ENCODE measurements around the gene CLCA4.

DNA sequence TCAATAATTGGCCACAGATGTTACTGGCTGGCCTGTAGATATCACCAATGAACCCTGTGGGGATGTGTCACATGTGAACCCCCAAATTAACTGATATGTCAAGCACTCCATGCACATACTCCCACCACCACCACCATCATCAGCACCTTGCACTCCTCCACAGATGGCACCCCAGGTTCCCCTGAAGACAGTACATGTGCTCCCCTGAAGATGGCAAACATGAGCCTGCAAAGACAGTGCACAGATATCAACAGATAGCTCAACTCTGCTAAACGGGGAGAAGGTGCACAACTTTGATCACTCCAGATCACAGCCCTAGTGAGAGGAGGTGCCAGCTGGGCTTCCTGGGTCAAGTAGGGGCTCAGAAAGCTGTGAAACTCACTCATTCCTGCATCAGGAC lies 74.4 kb downstream of the CLCA4 start:
- TF ChIP-seq POLR2AphosphoS5 (IDR thresholded peaks at IDR 0.05), result no peak
- TF ChIP-seq, protein P1, sequence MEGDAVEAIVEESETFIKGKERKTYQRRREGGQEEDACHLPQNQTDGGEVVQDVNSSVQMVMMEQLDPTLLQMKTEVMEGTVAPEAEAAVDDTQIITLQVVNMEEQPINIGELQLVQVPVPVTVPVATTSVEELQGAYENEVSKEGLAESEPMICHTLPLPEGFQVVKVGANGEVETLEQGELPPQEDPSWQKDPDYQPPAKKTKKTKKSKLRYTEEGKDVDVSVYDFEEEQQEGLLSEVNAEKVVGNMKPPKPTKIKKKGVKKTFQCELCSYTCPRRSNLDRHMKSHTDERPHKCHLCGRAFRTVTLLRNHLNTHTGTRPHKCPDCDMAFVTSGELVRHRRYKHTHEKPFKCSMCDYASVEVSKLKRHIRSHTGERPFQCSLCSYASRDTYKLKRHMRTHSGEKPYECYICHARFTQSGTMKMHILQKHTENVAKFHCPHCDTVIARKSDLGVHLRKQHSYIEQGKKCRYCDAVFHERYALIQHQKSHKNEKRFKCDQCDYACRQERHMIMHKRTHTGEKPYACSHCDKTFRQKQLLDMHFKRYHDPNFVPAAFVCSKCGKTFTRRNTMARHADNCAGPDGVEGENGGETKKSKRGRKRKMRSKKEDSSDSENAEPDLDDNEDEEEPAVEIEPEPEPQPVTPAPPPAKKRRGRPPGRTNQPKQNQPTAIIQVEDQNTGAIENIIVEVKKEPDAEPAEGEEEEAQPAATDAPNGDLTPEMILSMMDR (IDR thresholded peaks at IDR 0.05 in 8 of 11, conservative IDR thresholded peaks at IDR 0.05 in 3 of 11), result no peak

Measured in spleen (tissue), 7 donors.